ENCODE data around the gene CAMK2D.

DNA sequence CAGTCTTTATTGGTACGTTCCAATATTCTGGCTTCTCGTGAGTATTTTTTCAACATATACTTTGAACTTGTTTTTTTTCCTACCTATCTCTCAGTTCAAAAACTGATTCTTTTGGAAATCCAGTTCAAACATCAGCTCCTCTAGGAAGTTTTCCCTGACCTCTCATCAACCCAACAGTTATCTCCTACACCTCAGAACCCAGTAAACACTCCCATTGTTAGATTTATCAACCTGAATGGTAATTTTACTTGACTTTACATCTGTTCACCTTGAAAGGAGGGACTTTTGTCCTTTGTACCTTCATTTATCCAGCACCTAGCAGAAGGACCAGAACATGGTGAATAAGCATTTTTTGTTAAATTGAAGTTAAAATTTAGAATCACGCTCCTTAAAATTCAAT lies 13.6 kb downstream of the CAMK2D start:
- TF ChIP-seq POLR2AphosphoS5 (IDR thresholded peaks at IDR 0.05; ENCODE audit: low read depth, low read length): no peak
- TF ChIP-seq, protein P1, sequence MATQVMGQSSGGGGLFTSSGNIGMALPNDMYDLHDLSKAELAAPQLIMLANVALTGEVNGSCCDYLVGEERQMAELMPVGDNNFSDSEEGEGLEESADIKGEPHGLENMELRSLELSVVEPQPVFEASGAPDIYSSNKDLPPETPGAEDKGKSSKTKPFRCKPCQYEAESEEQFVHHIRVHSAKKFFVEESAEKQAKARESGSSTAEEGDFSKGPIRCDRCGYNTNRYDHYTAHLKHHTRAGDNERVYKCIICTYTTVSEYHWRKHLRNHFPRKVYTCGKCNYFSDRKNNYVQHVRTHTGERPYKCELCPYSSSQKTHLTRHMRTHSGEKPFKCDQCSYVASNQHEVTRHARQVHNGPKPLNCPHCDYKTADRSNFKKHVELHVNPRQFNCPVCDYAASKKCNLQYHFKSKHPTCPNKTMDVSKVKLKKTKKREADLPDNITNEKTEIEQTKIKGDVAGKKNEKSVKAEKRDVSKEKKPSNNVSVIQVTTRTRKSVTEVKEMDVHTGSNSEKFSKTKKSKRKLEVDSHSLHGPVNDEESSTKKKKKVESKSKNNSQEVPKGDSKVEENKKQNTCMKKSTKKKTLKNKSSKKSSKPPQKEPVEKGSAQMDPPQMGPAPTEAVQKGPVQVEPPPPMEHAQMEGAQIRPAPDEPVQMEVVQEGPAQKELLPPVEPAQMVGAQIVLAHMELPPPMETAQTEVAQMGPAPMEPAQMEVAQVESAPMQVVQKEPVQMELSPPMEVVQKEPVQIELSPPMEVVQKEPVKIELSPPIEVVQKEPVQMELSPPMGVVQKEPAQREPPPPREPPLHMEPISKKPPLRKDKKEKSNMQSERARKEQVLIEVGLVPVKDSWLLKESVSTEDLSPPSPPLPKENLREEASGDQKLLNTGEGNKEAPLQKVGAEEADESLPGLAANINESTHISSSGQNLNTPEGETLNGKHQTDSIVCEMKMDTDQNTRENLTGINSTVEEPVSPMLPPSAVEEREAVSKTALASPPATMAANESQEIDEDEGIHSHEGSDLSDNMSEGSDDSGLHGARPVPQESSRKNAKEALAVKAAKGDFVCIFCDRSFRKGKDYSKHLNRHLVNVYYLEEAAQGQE (IDR thresholded peaks at IDR 0.05; ENCODE audit: insufficient read depth in 1 of 2, low read depth in 2 of 2, low read length in 1 of 2): no peak
